OCI-LY7 (cell line): ENCODE results near the gene HPSE2. TPM values are rescaled to one million over a fixed set of nuclear protein-coding genes. Genes with fewer than 3 reads are reported as not detected.

Experiments used
- BruUV-seq: library from RNA; stranded (reverse); fragments of 400-500 nt; replicated peaks from 2 replicates; lab custom pipeline; 2021; lab: Mats Ljungman, UMichigan
- CTCF ChIA-PET: fragments of 300-600 bp; sonication (Branson Sonifier 250); formaldehyde crosslinking; loops from one replicate; lab custom pipeline; 2022; ENCODE audit warnings: antibody characterized with exemption; ENCODE audit not compliant: unreplicated experiment; lab: Charles Lee
- POLR2A ChIA-PET: fragments of 300-600 bp; sonication (Branson Sonifier 250); formaldehyde crosslinking; loops from one replicate; lab custom pipeline; 2022; ENCODE audit warnings: antibody characterized with exemption; lab: Charles Lee
- DNase-seq: peaks from one replicate; pipeline ENCODE4 v3.0.0-alpha.2; 2015; ENCODE audit warnings: low spot score
- H2AFZ ChIP-seq: fragments of 200-600 bp; sonication (generic), shearing (Covaris generic); 2 replicates; pipeline ENCODE4 v1.6.1; 2014; ENCODE audit warnings: mild to moderate bottlenecking, antibody characterized with exemption, low read length, moderate library complexity
- H3K27ac ChIP-seq: fragments of 200-600 bp; sonication (generic); 2 replicates; pipeline ENCODE4 v1.5.1; 2014; ENCODE audit warnings: mixed run types, low read depth, mild to moderate bottlenecking, moderate library complexity, low read length, inconsistent platforms; ENCODE audit not compliant: poor library complexity, severe bottlenecking
- H3K36me3 ChIP-seq: fragments of 200-600 bp; sonication (generic); 2 replicates; pipeline ENCODE4 v1.6.1; 2014; ENCODE audit warnings: mild to moderate bottlenecking, antibody characterized with exemption, low read length, moderate library complexity, mixed read lengths; ENCODE audit not compliant: insufficient read depth
- H3K4me1 ChIP-seq: fragments of 200-600 bp; sonication (generic); 2 replicates; pipeline ENCODE4 v1.5.1; 2014; ENCODE audit warnings: mild to moderate bottlenecking, low read length; ENCODE audit not compliant: insufficient read depth, poor library complexity, severe bottlenecking
- H3K4me2 ChIP-seq: fragments of 200-600 bp; sonication (generic); 2 replicates; pipeline ENCODE4 v1.6.1; 2014; ENCODE audit warnings: mild to moderate bottlenecking, low read length
- H3K4me3 ChIP-seq: fragments of 200-600 bp; sonication (generic); 2 replicates; pipeline ENCODE4 v1.5.1; 2014; ENCODE audit warnings: mild to moderate bottlenecking, low read depth, low read length; ENCODE audit not compliant: poor library complexity, severe bottlenecking
- H3K79me2 ChIP-seq: fragments of 200-600 bp; sonication (generic); 2 replicates; pipeline ENCODE4 v1.6.1; 2016; ENCODE audit warnings: low read depth, mild to moderate bottlenecking, low read length, moderate library complexity, mixed read lengths; ENCODE audit not compliant: insufficient read depth
- H3K9me2 ChIP-seq: fragments of 200-600 bp; sonication (generic); 2 replicates; pipeline ENCODE4 v1.6.1; 2016; ENCODE audit warnings: mild to moderate bottlenecking, low read length, mixed read lengths; ENCODE audit not compliant: insufficient read depth
- H3K9me3 ChIP-seq: fragments of 200-600 bp; sonication (generic); 2 replicates; pipeline ENCODE4 v1.6.1; 2014; ENCODE audit warnings: mild to moderate bottlenecking, mixed run types, low read length, mixed read lengths
- H4K20me1 ChIP-seq: fragments of 200-600 bp; sonication (generic); 2 replicates; pipeline ENCODE4 v1.6.1; 2014; ENCODE audit warnings: mild to moderate bottlenecking, antibody characterized with exemption, low read length, moderate library complexity, mixed read lengths; ENCODE audit not compliant: insufficient read depth
- CTCF ChIP-seq: fragments of 200-600 bp; sonication (generic); conservative IDR thresholded peaks from 2 replicates; pipeline ENCODE4 v1.5.1; 2014; ENCODE audit warnings: mild to moderate bottlenecking, antibody characterized with exemption, low read length, moderate library complexity, mixed read lengths
- EZH2phosphoT487 ChIP-seq: fragments of 200-600 bp; sonication (generic); IDR thresholded peaks from 2 replicates; pipeline ENCODE4 v1.6.1; 2018; ENCODE audit warnings: low read depth, borderline replicate concordance, mild to moderate bottlenecking, mixed run types, antibody characterized with exemption, low read length, moderate library complexity, mixed read lengths
- intact Hi-C: fragments of 100-400 bp; cut with micrococcal nuclease; formaldehyde crosslinking; loops from one replicate; pipeline ENCODE4 v1.10.0; 2022; ENCODE audit not compliant: unreplicated experiment
- total RNA-seq, 2 experiments: library from RNA; depleted of rRNA in 1 of 2; stranded (reverse); fragments of >200 nt in 1 of 2; shearing (Covaris generic) in 1 of 2; gene quantifications; 2 replicates each; pipeline ENCODE4 v1.2.3, GENCODE V29; 2014 to 2022

The HPSE2 gene
- total RNA-seq, 2 experiments from 2014 or later = not detected

- ChIA-PET CTCF (interaction anchor here (0.6 kb wide), 2 partner anchors 46 to 1113 kb away, joined by 3 to 16 read pairs; partner anchors contain the start of gene SCD), POLR2A (no interaction called here)
- no TSS peak for BruUV-seq
- H3K36me3 ChIP-seq = no peaks in the 10 kb centered on the region
- no peaks in the 10 kb centered on the region for H3K9me2 ChIP-seq
- no peaks in the 10 kb centered on the region for H4K20me1 ChIP-seq
- H3K9me3 ChIP-seq = no peaks in the 10 kb centered on the region
- no peak overlapping the region for H3K4me3 ChIP-seq
- no peak overlapping the region for H3K4me2 ChIP-seq
- TF ChIP-seq EZH2phosphoT487 = no peak
- TF ChIP-seq CTCF = no peak
- H3K79me2 ChIP-seq = no peaks in the 10 kb centered on the region
- H3K4me1 ChIP-seq = peaks cover 11% of the 10 kb centered on the region
- H3K27ac ChIP-seq = no peak overlapping the region
- no peak overlapping the region for H2AFZ ChIP-seq
- intact Hi-C loops = no loop called here
- no peak for DNase-seq
Observed at GRCh38 chr10:99233689-99234037, 2.0 kb downstream of the HPSE2 start.

- peaks cover 11% of the 10 kb centered on the region for H3K4me1 ChIP-seq
- no peak overlapping the region for H3K4me2 ChIP-seq
- H3K4me3 ChIP-seq = no peak overlapping the region
- H3K79me2 ChIP-seq = no peaks in the 10 kb centered on the region
- H3K27ac ChIP-seq = no peak overlapping the region
- BruUV-seq = no TSS peak
- H4K20me1 ChIP-seq = no peaks in the 10 kb centered on the region
- CTCF ChIA-PET = interaction anchor here (0.6 kb wide), 2 partner anchors 47 to 1114 kb away, joined by 3 to 16 read pairs; partner anchors contain the start of gene SCD
- intact Hi-C loops = no loop called here
- H2AFZ ChIP-seq = no peak overlapping the region
- no peaks in the 10 kb centered on the region for H3K9me3 ChIP-seq
- POLR2A ChIA-PET = no interaction called here
- TF ChIP-seq CTCF (no peak), EZH2phosphoT487 (no peak)
- DNase-seq = no peak
- no peaks in the 10 kb centered on the region for H3K36me3 ChIP-seq
- H3K9me2 ChIP-seq = no peaks in the 10 kb centered on the region
Observed at GRCh38 chr10:99233000-99233688, 2.5 kb downstream of the HPSE2 start.

- Histone ChIP-seq H3K4me3 (no peak overlapping the region), H3K36me3 (no peaks in the 10 kb centered on the region), H3K27ac (no peak overlapping the region), H3K9me3 (no peaks in the 10 kb centered on the region), H2AFZ (no peak overlapping the region), H3K9me2 (no peaks in the 10 kb centered on the region), H3K79me2 (no peaks in the 10 kb centered on the region), H3K4me1 (peaks cover 11% of the 10 kb centered on the region), H4K20me1 (no peaks in the 10 kb centered on the region), H3K4me2 (no peak overlapping the region)
- TF ChIP-seq CTCF (no peak), EZH2phosphoT487 (no peak)
- CTCF ChIA-PET = no interaction called here
- intact Hi-C loops = no loop called here
- no peak for DNase-seq
- POLR2A ChIA-PET = no interaction called here
- BruUV-seq = no TSS peak
Observed at GRCh38 chr10:99232360-99232999, 3.2 kb downstream of the HPSE2 start.
